OCI-LY7 (cell line): ENCODE measurements around the gene MRPS16. TPM values are rescaled to one million over a fixed set of nuclear protein-coding genes. Genes with fewer than 3 reads are reported as not detected.

ENCODE experiments used
- BruUV-seq: library from RNA; stranded (reverse); fragments of 400-500 nt; replicated peaks from 2 replicates; lab custom pipeline; 2021; lab: Mats Ljungman, UMichigan
- CTCF ChIA-PET: fragments of 300-600 bp; sonication (Branson Sonifier 250); formaldehyde crosslinking; loops from one replicate; lab custom pipeline; 2022; ENCODE audit warnings: antibody characterized with exemption; ENCODE audit not compliant: unreplicated experiment; lab: Charles Lee
- POLR2A ChIA-PET: fragments of 300-600 bp; sonication (Branson Sonifier 250); formaldehyde crosslinking; loops from one replicate; lab custom pipeline; 2022; ENCODE audit warnings: antibody characterized with exemption; lab: Charles Lee
- DNase-seq: peaks from one replicate; pipeline ENCODE4 v3.0.0-alpha.2; 2015; ENCODE audit warnings: low spot score
- H2AFZ ChIP-seq: fragments of 200-600 bp; sonication (generic), shearing (Covaris generic); 2 replicates; pipeline ENCODE4 v1.6.1; 2014; ENCODE audit warnings: mild to moderate bottlenecking, antibody characterized with exemption, low read length, moderate library complexity
- H3K27ac ChIP-seq: fragments of 200-600 bp; sonication (generic); 2 replicates; pipeline ENCODE4 v1.5.1; 2014; ENCODE audit warnings: mixed run types, low read depth, mild to moderate bottlenecking, moderate library complexity, low read length, inconsistent platforms; ENCODE audit not compliant: poor library complexity, severe bottlenecking
- H3K36me3 ChIP-seq: fragments of 200-600 bp; sonication (generic); 2 replicates; pipeline ENCODE4 v1.6.1; 2014; ENCODE audit warnings: mild to moderate bottlenecking, antibody characterized with exemption, low read length, moderate library complexity, mixed read lengths; ENCODE audit not compliant: insufficient read depth
- H3K4me1 ChIP-seq: fragments of 200-600 bp; sonication (generic); 2 replicates; pipeline ENCODE4 v1.5.1; 2014; ENCODE audit warnings: mild to moderate bottlenecking, low read length; ENCODE audit not compliant: insufficient read depth, poor library complexity, severe bottlenecking
- H3K4me2 ChIP-seq: fragments of 200-600 bp; sonication (generic); 2 replicates; pipeline ENCODE4 v1.6.1; 2014; ENCODE audit warnings: mild to moderate bottlenecking, low read length
- H3K4me3 ChIP-seq: fragments of 200-600 bp; sonication (generic); 2 replicates; pipeline ENCODE4 v1.5.1; 2014; ENCODE audit warnings: mild to moderate bottlenecking, low read depth, low read length; ENCODE audit not compliant: poor library complexity, severe bottlenecking
- H3K79me2 ChIP-seq: fragments of 200-600 bp; sonication (generic); 2 replicates; pipeline ENCODE4 v1.6.1; 2016; ENCODE audit warnings: low read depth, mild to moderate bottlenecking, low read length, moderate library complexity, mixed read lengths; ENCODE audit not compliant: insufficient read depth
- H3K9me2 ChIP-seq: fragments of 200-600 bp; sonication (generic); 2 replicates; pipeline ENCODE4 v1.6.1; 2016; ENCODE audit warnings: mild to moderate bottlenecking, low read length, mixed read lengths; ENCODE audit not compliant: insufficient read depth
- H3K9me3 ChIP-seq: fragments of 200-600 bp; sonication (generic); 2 replicates; pipeline ENCODE4 v1.6.1; 2014; ENCODE audit warnings: mild to moderate bottlenecking, mixed run types, low read length, mixed read lengths
- H4K20me1 ChIP-seq: fragments of 200-600 bp; sonication (generic); 2 replicates; pipeline ENCODE4 v1.6.1; 2014; ENCODE audit warnings: mild to moderate bottlenecking, antibody characterized with exemption, low read length, moderate library complexity, mixed read lengths; ENCODE audit not compliant: insufficient read depth
- EZH2phosphoT487 ChIP-seq: fragments of 200-600 bp; sonication (generic); IDR thresholded peaks from 2 replicates; pipeline ENCODE4 v1.6.1; 2018; ENCODE audit warnings: low read depth, borderline replicate concordance, mild to moderate bottlenecking, mixed run types, antibody characterized with exemption, low read length, moderate library complexity, mixed read lengths
- intact Hi-C: fragments of 100-400 bp; cut with micrococcal nuclease; formaldehyde crosslinking; loops from one replicate; pipeline ENCODE4 v1.10.0; 2022; ENCODE audit not compliant: unreplicated experiment
- small RNA-seq: library from RNA; depleted of rRNA; stranded (forward); fragments of <200 nt; gene quantifications from one replicate; pipeline ENCODE3, GENCODE V24; 2014
- total RNA-seq, 2 experiments: library from RNA; depleted of rRNA in 1 of 2; stranded (reverse); fragments of >200 nt in 1 of 2; shearing (Covaris generic) in 1 of 2; gene quantifications; 2 replicates each; pipeline ENCODE4 v1.2.3, GENCODE V29; 2014 to 2022
- TF ChIP-seq, protein P1 (sequence below): fragments of 200-600 bp; sonication (generic); conservative IDR thresholded peaks from 2 replicates; pipeline ENCODE4 v1.5.1; 2014; ENCODE audit warnings: mild to moderate bottlenecking, antibody characterized with exemption, low read length, moderate library complexity, mixed read lengths

Gene MRPS16
- total RNA-seq, 2 experiments from 2014 or later: 81.6 to 135 TPM

DNA sequence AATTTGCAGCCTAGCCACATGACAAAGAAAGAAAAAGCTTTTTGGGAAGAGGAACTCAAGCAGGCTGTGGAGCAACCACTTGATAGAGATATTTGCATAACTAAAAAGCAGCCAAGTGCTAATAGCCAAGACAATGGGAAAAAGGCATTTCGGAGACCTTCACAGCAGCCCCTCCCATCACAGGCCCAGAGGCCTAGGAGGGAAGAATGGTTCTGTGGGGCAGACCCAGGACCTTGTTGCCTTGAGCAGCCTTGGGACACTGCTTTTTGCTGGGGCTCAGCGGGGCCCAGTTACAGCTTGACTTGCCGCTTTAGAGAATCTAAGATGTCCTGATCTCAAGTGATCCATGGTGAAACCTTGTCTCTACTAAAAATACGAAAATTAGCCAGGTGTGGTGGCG is 46.1 kb downstream of the MRPS16 start:
- DNase-seq: no peak
- H3K4me1 ChIP-seq: no peaks in the 10 kb centered on the region
- no peaks in the 10 kb centered on the region for H3K9me3 ChIP-seq
- H3K27ac ChIP-seq: no peak overlapping the region
- ChIA-PET POLR2A (no interaction called here), CTCF (no interaction called here)
- no peak overlapping the region for H3K4me3 ChIP-seq
- no TSS peak for BruUV-seq
- no peak overlapping the region for H3K4me2 ChIP-seq
- H2AFZ ChIP-seq: no peak overlapping the region
- TF ChIP-seq EZH2phosphoT487: no peak
- TF ChIP-seq, protein P1, sequence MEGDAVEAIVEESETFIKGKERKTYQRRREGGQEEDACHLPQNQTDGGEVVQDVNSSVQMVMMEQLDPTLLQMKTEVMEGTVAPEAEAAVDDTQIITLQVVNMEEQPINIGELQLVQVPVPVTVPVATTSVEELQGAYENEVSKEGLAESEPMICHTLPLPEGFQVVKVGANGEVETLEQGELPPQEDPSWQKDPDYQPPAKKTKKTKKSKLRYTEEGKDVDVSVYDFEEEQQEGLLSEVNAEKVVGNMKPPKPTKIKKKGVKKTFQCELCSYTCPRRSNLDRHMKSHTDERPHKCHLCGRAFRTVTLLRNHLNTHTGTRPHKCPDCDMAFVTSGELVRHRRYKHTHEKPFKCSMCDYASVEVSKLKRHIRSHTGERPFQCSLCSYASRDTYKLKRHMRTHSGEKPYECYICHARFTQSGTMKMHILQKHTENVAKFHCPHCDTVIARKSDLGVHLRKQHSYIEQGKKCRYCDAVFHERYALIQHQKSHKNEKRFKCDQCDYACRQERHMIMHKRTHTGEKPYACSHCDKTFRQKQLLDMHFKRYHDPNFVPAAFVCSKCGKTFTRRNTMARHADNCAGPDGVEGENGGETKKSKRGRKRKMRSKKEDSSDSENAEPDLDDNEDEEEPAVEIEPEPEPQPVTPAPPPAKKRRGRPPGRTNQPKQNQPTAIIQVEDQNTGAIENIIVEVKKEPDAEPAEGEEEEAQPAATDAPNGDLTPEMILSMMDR: no peak
- no peaks in the 10 kb centered on the region for H4K20me1 ChIP-seq
- H3K36me3 ChIP-seq: no peaks in the 10 kb centered on the region
- intact Hi-C loops: no loop called here
- no peaks in the 10 kb centered on the region for H3K9me2 ChIP-seq
- H3K79me2 ChIP-seq: no peaks in the 10 kb centered on the region

DNA sequence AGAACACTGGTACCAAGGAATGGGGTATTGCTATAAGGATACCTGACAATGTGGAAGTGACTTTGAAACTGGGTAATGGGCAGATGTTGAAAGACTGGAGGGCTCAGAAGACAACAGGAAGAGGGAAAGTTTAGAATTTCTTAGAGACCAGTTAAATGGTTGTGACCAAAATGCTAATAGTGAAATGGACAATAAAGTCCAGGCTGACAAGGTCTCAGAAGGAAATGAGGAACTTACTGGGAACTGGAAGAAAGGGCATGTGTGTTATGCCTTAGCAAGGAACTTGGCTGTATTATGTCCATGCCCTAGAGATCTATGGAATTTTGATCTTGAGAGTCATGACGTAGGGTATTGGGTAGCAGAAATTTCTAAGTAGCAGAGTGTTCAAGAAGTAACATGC is 46.6 kb downstream of the MRPS16 start:
- no peak for DNase-seq
- H3K4me1 ChIP-seq: no peaks in the 10 kb centered on the region
- H4K20me1 ChIP-seq: no peaks in the 10 kb centered on the region
- intact Hi-C loops: no loop called here
- H3K9me3 ChIP-seq: no peaks in the 10 kb centered on the region
- H3K4me3 ChIP-seq: no peak overlapping the region
- no peak for TF ChIP-seq EZH2phosphoT487
- TF ChIP-seq, protein P1: no peak
- no peak overlapping the region for H3K4me2 ChIP-seq
- H3K79me2 ChIP-seq: no peaks in the 10 kb centered on the region
- BruUV-seq: no TSS peak
- H2AFZ ChIP-seq: no peak overlapping the region
- H3K27ac ChIP-seq: no peak overlapping the region
- POLR2A ChIA-PET: no interaction called here
- CTCF ChIA-PET: no interaction called here
- H3K9me2 ChIP-seq: no peaks in the 10 kb centered on the region
- H3K36me3 ChIP-seq: no peaks in the 10 kb centered on the region

DNA sequence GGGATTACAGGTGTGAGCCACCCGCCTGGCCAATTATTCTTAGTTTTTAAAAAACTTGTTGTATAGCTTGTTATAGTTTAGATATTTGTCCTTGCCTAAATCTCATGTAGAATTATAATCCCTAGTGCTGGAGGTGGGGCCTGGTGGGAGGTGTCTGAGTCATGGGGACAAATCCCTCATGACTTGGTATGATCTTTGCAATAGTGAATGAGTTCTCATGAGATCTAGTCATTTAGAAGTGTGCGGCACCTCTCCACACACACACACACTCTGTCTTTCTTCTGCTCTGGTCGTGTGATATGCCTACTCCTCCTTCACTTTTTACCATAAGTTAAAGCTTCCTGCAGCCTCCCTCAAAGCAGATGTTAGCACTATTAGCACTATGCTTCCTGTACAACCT is 47.4 kb downstream of the MRPS16 start:
- no peak overlapping the region for H2AFZ ChIP-seq
- POLR2A ChIA-PET: interaction anchor here (0.6 kb wide), 1 partner anchor 32 kb away, joined by 6 read pairs; no protein-coding TSS in a partner anchor

More for the DNA sequence above, 47.4 kb downstream of the MRPS16 start:
- intact Hi-C loops: no loop called here
- no peak overlapping the region for H3K4me3 ChIP-seq
- no peaks in the 10 kb centered on the region for H3K79me2 ChIP-seq
- no peaks in the 10 kb centered on the region for H3K9me3 ChIP-seq
- BruUV-seq: no TSS peak
- no peaks in the 10 kb centered on the region for H3K9me2 ChIP-seq
- no peak for DNase-seq
- CTCF ChIA-PET: no interaction called here
- TF ChIP-seq, protein P1: no peak
- TF ChIP-seq EZH2phosphoT487: no peak
- no peaks in the 10 kb centered on the region for H3K36me3 ChIP-seq
- H4K20me1 ChIP-seq: no peaks in the 10 kb centered on the region
- H3K27ac ChIP-seq: no peak overlapping the region
- H3K4me1 ChIP-seq: no peaks in the 10 kb centered on the region
- H3K4me2 ChIP-seq: no peak overlapping the region

Small RNA genes within 50 kb of the gene (small RNA-seq; reads per million reads assigned to genes)
- gene RNU6-833P: not detected

Other genes with a start within 250 kb of the MRPS16 start
- 11.6 and 17.9 TPM in 2 replicates for gene P4HA1, start 155.8 kb downstream of the MRPS16 start, total RNA-seq (2014; rRNA removed; shearing (Covaris generic))
- 19.8 and 36.2 TPM in 2 replicates for gene P4HA1, start 155.8 kb downstream of the MRPS16 start, total RNA-seq (2022)
- not detected in 2 replicates for gene NUDT13, start 142.2 kb downstream of the MRPS16 start, total RNA-seq (2014; rRNA removed; shearing (Covaris generic))
- not detected in 2 replicates for gene NUDT13, start 142.2 kb downstream of the MRPS16 start, total RNA-seq (2022)
- 24.6 and 27.3 TPM in 2 replicates for gene ECD, start 84.6 kb downstream of the MRPS16 start, total RNA-seq (2014; rRNA removed; shearing (Covaris generic))
- gene ECD, start 84.6 kb downstream of the MRPS16 start, total RNA-seq (2022): 26.0 and 27.2 TPM in 2 replicates
- gene FAM149B1, start 84.5 kb downstream of the MRPS16 start, total RNA-seq (2014; rRNA removed; shearing (Covaris generic)): 8.0 and 14.7 TPM in 2 replicates
- 18.5 and 19.9 TPM in 2 replicates for gene FAM149B1, start 84.5 kb downstream of the MRPS16 start, total RNA-seq (2022)
- gene DNAJC9, start 5.4 kb downstream of the MRPS16 start, total RNA-seq (2014; rRNA removed; shearing (Covaris generic)): 83.3 and 94.2 TPM in 2 replicates
- 63.0 and 64.9 TPM in 2 replicates for gene DNAJC9, start 5.4 kb downstream of the MRPS16 start, total RNA-seq (2022)
- gene CFAP70, start 106.2 kb upstream of the MRPS16 start, total RNA-seq (2014; rRNA removed; shearing (Covaris generic)): 0.26 and 1.9 TPM in 2 replicates
- gene CFAP70, start 106.2 kb upstream of the MRPS16 start, total RNA-seq (2022): 0.94 and 1.1 TPM in 2 replicates
- 36.5 and 52.0 TPM in 2 replicates for gene ANXA7, start 161.4 kb upstream of the MRPS16 start, total RNA-seq (2014; rRNA removed; shearing (Covaris generic))
- gene ANXA7, start 161.4 kb upstream of the MRPS16 start, total RNA-seq (2022): 86.5 and 86.6 TPM in 2 replicates
- gene MSS51, start 180.9 kb upstream of the MRPS16 start, total RNA-seq (2014; rRNA removed; shearing (Covaris generic)): 2.3 and 3.9 TPM in 2 replicates
- gene MSS51, start 180.9 kb upstream of the MRPS16 start, total RNA-seq (2022): 4.2 and 4.4 TPM in 2 replicates
- 15.5 and 18.6 TPM in 2 replicates for gene PPP3CB, start 243.4 kb upstream of the MRPS16 start, total RNA-seq (2014; rRNA removed; shearing (Covaris generic))
- gene PPP3CB, start 243.4 kb upstream of the MRPS16 start, total RNA-seq (2022): 43.1 and 45.3 TPM in 2 replicates